ENCODE results near the gene C20orf141.

Gene C20orf141

DNA sequence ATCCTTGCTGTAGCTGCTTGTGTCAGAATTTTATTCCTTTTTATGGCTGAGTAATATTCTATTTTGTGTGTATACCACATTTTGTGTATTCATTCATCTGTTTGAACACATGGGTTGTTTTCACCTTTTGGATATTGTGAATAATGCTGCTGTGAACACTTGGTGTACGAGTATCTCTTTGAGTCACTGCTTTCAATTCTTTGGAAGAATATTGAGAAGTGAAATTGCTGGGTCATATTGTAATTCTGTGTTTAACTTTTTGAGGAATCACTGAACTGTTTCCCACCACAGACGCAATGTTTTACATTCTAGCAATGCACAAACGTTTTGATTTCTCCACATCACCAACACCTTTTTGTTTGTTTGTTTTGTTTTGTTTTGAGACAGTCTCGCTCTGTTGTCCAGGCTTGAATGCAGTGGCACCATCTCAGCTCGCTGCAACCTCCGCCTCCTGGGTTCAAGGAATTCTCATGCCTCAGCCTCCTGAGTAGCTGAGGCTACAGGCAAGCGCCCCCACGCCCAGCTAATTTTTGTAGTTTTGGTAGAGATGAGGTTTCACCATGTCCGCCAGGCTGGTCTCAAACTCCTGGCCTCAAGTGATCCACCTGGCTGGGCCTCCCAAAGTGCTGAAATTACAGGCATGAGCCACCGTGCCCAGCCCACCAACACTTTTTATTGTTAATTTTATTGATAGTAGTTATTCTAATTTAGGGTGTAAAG is 36.0 kb upstream of the C20orf141 start:
- H3K9ac ChIP-seq (ENCODE audit: low read depth, low read length), result no peak overlapping the region
- H2AFZ ChIP-seq (ENCODE audit: low read depth, low read length), result no peak overlapping the region
- H3K79me2 ChIP-seq (ENCODE audit: insufficient read depth, low read length), result no peaks in the 10 kb centered on the region
- no peaks in the 10 kb centered on the region for H3K36me3 ChIP-seq (ENCODE audit: insufficient read depth, low read length)
- no peak for TF ChIP-seq EZH2 (IDR thresholded peaks at IDR 0.05; ENCODE audit: borderline replicate concordance, low read depth, low read length, severe bottlenecking)
- H3K4me1 ChIP-seq (ENCODE audit: insufficient read depth, low read length), result no peaks in the 10 kb centered on the region
- no peak overlapping the region for H3K4me3 ChIP-seq (ENCODE audit: low read depth in 1 of 2, low read length in 2 of 2)
- H4K20me1 ChIP-seq (ENCODE audit: insufficient read depth, low read length), result no peaks in the 10 kb centered on the region
- DNase-seq (no peak), ATAC-seq (ENCODE audit: insufficient read depth, low read depth) (no peak)
- no peak overlapping the region for H3K27ac ChIP-seq (ENCODE audit: low read length)
- no peak overlapping the region for H3K4me2 ChIP-seq (ENCODE audit: insufficient read depth, low read length)
- H3K9me3 ChIP-seq (ENCODE audit: insufficient read depth, low read length, severe bottlenecking), result no peaks in the 10 kb centered on the region
- peaks cover 11% of the 10 kb centered on the region for H3K27me3 ChIP-seq (ENCODE audit: insufficient read depth, low read length, poor library complexity)

DNA sequence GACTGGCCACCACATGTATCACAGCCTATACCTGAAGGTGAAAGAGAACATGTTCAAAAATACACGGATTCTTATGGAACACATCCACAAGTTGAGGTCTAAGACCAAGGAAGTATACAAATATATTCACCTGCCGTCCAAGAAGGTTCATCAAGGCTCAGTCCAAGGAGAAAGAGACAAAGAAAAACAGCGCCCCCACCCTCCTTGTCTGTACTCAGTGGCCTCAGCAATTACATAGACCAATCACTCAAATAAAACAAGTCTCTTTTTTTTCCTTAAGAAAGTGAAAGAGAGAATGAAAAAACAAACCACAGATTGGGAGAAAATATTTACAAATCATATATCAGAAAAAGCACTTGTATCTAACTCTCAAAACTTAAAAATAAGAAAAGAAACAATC is 33.8 kb upstream of the C20orf141 start:
- Histone ChIP-seq H3K79me2 (ENCODE audit: insufficient read depth, low read length) (no peaks in the 10 kb centered on the region), H3K9me3 (ENCODE audit: insufficient read depth, low read length, severe bottlenecking) (no peaks in the 10 kb centered on the region), H3K27ac (ENCODE audit: low read length) (no peak overlapping the region), H3K9ac (ENCODE audit: low read depth, low read length) (no peak overlapping the region), H3K4me1 (ENCODE audit: insufficient read depth, low read length) (no peaks in the 10 kb centered on the region), H3K36me3 (ENCODE audit: insufficient read depth, low read length) (no peaks in the 10 kb centered on the region), H3K4me3 (ENCODE audit: low read depth in 1 of 2, low read length in 2 of 2) (no peak overlapping the region), H3K27me3 (ENCODE audit: insufficient read depth, low read length, poor library complexity) (peaks cover 10% of the 10 kb centered on the region), H4K20me1 (ENCODE audit: insufficient read depth, low read length) (no peaks in the 10 kb centered on the region), H3K4me2 (ENCODE audit: insufficient read depth, low read length) (no peak overlapping the region), H2AFZ (ENCODE audit: low read depth, low read length) (no peak overlapping the region)
- ATAC-seq (ENCODE audit: insufficient read depth, low read depth) (no peak), DNase-seq (no peak)
- TF ChIP-seq EZH2 (IDR thresholded peaks at IDR 0.05; ENCODE audit: borderline replicate concordance, low read depth, low read length, severe bottlenecking), result no peak
- TF ChIP-seq, protein P1, sequence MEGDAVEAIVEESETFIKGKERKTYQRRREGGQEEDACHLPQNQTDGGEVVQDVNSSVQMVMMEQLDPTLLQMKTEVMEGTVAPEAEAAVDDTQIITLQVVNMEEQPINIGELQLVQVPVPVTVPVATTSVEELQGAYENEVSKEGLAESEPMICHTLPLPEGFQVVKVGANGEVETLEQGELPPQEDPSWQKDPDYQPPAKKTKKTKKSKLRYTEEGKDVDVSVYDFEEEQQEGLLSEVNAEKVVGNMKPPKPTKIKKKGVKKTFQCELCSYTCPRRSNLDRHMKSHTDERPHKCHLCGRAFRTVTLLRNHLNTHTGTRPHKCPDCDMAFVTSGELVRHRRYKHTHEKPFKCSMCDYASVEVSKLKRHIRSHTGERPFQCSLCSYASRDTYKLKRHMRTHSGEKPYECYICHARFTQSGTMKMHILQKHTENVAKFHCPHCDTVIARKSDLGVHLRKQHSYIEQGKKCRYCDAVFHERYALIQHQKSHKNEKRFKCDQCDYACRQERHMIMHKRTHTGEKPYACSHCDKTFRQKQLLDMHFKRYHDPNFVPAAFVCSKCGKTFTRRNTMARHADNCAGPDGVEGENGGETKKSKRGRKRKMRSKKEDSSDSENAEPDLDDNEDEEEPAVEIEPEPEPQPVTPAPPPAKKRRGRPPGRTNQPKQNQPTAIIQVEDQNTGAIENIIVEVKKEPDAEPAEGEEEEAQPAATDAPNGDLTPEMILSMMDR (IDR thresholded peaks at IDR 0.05; ENCODE audit: borderline replicate concordance, extremely low read depth, low read length, poor library complexity, severe bottlenecking), result peak; percentile 4

DNA sequence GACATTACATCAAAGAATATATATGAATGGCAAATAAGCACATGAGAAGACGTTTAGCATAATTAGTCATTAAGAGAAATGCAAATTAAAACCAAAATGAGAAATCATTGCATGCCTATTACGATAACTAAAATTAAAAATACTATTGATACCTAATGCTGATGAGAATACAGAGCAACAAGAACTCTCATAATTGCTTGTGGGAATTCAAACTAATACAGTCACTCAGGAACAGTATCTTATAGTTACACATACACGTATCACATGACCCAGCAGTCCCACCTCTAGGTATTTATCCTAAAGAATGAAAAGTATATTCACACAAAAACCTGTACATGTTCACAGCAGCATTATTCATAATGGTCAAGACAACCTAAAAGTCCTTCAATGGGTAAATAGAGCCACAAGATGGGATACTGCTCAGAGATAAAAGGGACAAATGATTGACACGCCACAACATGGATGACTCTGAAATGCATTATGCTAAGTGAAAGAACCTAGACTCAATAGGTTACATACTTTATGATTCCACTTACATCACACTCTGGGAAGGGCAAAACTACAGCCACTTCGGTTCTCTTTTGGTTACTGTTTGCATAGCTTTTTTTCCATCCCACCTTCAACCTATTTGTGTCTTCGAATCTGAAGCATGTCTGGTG is 30.8 kb upstream of the C20orf141 start:
- Histone ChIP-seq H3K9me3 (ENCODE audit: insufficient read depth, low read length, severe bottlenecking) (no peaks in the 10 kb centered on the region), H3K4me2 (ENCODE audit: insufficient read depth, low read length) (no peak overlapping the region), H3K4me3 (ENCODE audit: low read depth in 1 of 2, low read length in 2 of 2) (no peak overlapping the region), H2AFZ (ENCODE audit: low read depth, low read length) (no peak overlapping the region), H4K20me1 (ENCODE audit: insufficient read depth, low read length) (no peaks in the 10 kb centered on the region), H3K27ac (ENCODE audit: low read length) (no peak overlapping the region), H3K27me3 (ENCODE audit: insufficient read depth, low read length, poor library complexity) (peaks cover 9% of the 10 kb centered on the region), H3K9ac (ENCODE audit: low read depth, low read length) (no peak overlapping the region), H3K4me1 (ENCODE audit: insufficient read depth, low read length) (no peaks in the 10 kb centered on the region), H3K79me2 (ENCODE audit: insufficient read depth, low read length) (no peaks in the 10 kb centered on the region), H3K36me3 (ENCODE audit: insufficient read depth, low read length) (no peaks in the 10 kb centered on the region)
- no peak for DNase-seq
- TF ChIP-seq, protein P1 (IDR thresholded peaks at IDR 0.05; ENCODE audit: borderline replicate concordance, extremely low read depth, low read length, poor library complexity, severe bottlenecking), result no peak
- TF ChIP-seq EZH2 (IDR thresholded peaks at IDR 0.05; ENCODE audit: borderline replicate concordance, low read depth, low read length, severe bottlenecking), result no peak
- ATAC-seq (ENCODE audit: insufficient read depth, low read depth), result no peak

DNA sequence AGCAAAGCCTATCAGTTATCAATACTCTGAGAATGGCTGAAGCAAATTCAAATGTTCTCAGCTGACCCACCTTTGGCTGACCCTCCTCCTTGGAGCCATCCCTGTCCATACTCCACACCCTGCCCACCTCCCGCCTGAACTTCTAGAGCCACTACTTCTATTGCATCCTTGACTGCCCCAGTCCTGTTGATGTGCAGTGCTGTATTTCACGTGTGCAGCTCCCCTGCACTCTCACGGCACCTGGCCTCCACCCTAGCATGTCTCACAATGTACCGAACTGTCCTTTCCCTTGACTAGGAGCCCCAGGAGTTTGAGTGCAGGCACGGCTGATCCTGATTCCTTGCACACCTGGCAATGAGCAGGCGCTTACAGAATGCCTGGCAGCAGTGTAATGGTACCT is 21.3 kb upstream of the C20orf141 start:
- TF ChIP-seq, protein P1 (IDR thresholded peaks at IDR 0.05; ENCODE audit: borderline replicate concordance, extremely low read depth, low read length, poor library complexity, severe bottlenecking), result no peak
- TF ChIP-seq EZH2 (IDR thresholded peaks at IDR 0.05; ENCODE audit: borderline replicate concordance, low read depth, low read length, severe bottlenecking), result no peak
- Histone ChIP-seq H3K4me1 (ENCODE audit: insufficient read depth, low read length) (no peaks in the 10 kb centered on the region), H2AFZ (ENCODE audit: low read depth, low read length) (no peak overlapping the region), H3K9ac (ENCODE audit: low read depth, low read length) (no peak overlapping the region), H3K36me3 (ENCODE audit: insufficient read depth, low read length) (no peaks in the 10 kb centered on the region), H3K9me3 (ENCODE audit: insufficient read depth, low read length, severe bottlenecking) (no peaks in the 10 kb centered on the region), H3K27ac (ENCODE audit: low read length) (no peak overlapping the region), H3K4me2 (ENCODE audit: insufficient read depth, low read length) (no peak overlapping the region), H3K79me2 (ENCODE audit: insufficient read depth, low read length) (no peaks in the 10 kb centered on the region), H4K20me1 (ENCODE audit: insufficient read depth, low read length) (peaks cover 11% of the 10 kb centered on the region), H3K27me3 (ENCODE audit: insufficient read depth, low read length, poor library complexity) (peaks cover 16% of the 10 kb centered on the region), H3K4me3 (ENCODE audit: low read depth in 1 of 2, low read length in 2 of 2) (no peak overlapping the region)
- DNase-seq (no peak), ATAC-seq (ENCODE audit: insufficient read depth, low read depth) (no peak)
